Measurements from ENCODE around the gene RALGPS2.
A peak's percentile ranks its signal among the peaks of the same experiment; 100 is the strongest.
"Not testable (repeated sequence)": the region's sequence is repeated elsewhere in the genome, so short reads cannot be mapped to it uniquely, and the experiment has no call there.

Gene RALGPS2

DNA sequence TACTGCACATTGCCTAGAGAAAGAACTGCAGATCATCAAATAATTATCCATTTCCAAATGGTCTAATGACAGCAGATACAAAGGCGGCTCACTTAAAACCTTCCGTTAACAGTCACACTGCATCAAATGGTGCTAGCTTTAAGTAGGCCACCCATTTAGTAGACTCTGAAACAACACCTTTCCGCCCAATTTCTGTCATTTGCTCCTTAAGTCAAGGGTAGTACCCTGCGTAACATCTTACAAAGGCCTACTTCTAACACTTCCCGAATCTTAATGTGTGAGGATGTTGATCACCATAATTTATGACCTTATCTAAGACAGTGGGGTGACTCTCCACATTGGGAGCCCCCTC lies 692 bp upstream of the RALGPS2 start:
- peak; percentile 25 for DNase-seq (ENCODE audit: low spot score)

GRCh38 chr1:178725466-178726086 lies 532 bp downstream of the RALGPS2 start:
- peak; percentile 38 for DNase-seq (ENCODE audit: low spot score)

- DNase-seq (ENCODE audit: low spot score): peak; percentile 91
These were observed 1.1 kb downstream of the RALGPS2 start for GRCh38 chr1:178726087-178726517.

GRCh38 chr1:178726545-178726944 lies 1.5 kb downstream of the RALGPS2 start:
- no peak for DNase-seq (ENCODE audit: low spot score)

DNA sequence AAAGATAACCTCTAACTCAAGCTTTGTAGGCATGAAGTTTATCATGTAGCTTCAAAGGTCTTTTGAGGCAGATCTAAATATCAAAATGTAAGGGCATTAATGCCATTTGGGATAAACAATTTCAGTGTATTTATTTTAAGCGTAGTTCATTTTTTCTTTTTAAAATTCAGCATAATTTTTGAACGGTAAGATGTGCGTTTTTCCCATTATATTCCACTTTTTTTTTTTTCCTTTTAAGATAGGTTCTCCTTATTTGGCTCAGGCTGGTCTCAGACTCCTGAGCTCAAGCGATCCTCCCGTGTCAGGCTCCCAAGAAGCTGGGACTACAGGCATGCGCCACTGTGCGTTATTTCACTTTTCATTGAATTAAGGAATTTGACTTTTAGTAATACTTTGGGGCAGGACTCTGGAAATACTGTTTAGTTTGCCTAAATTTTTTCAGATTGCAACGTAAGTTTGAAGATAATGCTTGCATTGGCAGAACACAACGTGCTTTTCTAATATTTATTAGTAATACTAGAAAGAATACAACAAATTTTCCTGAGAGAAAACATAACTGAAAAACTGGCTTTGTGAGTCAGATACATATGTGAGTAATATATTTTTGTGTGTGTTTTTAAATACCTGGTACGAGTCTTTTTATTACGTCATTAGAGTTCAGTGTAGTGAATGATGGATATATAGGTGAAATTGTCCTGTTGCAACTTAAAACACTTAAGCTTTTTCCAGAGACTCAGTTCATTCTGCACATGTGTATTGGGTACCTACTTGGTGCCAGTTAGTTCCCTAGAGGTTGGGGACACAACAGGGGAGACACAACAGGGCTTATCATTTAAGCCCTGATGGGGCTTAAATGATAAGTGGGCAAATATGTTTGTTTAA lies 2.2 kb downstream of the RALGPS2 start:
- peak; percentile 25 for DNase-seq (ENCODE audit: low spot score)

DNA sequence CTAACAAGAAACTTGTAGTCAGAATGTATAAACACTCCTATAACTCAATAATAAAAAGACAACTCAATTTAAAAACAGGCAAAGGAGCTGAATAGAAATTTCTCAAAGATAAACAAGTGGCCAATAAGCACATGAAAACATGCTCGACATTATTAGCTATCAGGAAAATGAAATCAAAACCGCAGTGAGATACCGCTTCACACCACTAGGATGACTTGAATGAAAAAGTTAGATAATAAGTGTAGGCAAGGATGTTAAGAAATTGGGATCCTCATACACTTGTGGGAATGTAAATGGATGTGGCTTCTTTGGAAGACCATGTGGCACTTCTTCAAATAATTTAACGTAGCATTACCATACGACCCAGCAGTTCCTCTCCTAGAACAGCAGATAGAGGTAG lies 8.9 kb downstream of the RALGPS2 start:
- DNase-seq (ENCODE audit: low spot score): no peak

GRCh38 chr1:178738780-178739179 lies 13.7 kb downstream of the RALGPS2 start:
- no peak for DNase-seq (ENCODE audit: low spot score)

GRCh38 chr1:178739285-178740045 lies 14.4 kb downstream of the RALGPS2 start:
- DNase-seq (ENCODE audit: low spot score): peak; percentile 26

DNA sequence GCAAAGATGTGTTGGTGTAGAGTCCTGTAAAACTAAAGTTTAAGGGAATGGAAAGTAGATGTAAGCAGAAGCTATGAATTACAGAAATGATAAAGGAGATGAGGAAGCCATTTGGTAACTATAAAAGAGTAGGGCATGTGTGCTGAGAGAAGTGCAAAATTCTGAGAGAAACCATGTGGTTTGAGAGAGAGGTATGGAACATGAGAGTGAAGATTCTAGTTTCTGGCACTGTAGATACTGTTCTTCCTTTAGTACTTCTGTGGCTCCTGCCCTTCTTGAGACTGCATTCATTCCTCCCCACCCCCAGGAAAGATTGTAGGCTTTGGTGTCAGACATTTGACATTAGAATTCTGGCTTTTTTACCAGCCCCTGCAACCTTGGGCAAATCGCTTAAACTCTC lies 15.4 kb downstream of the RALGPS2 start:
- no peak for DNase-seq (ENCODE audit: low spot score)

GRCh38 chr1:178740924-178741323 lies 15.9 kb downstream of the RALGPS2 start:
- DNase-seq (ENCODE audit: low spot score): no peak

GRCh38 chr1:178743801-178744200 lies 18.8 kb downstream of the RALGPS2 start:
- no peak for DNase-seq (ENCODE audit: low spot score)

GRCh38 chr1:178745260-178745659 lies 20.2 kb downstream of the RALGPS2 start:
- DNase-seq (ENCODE audit: low spot score): no peak

DNA sequence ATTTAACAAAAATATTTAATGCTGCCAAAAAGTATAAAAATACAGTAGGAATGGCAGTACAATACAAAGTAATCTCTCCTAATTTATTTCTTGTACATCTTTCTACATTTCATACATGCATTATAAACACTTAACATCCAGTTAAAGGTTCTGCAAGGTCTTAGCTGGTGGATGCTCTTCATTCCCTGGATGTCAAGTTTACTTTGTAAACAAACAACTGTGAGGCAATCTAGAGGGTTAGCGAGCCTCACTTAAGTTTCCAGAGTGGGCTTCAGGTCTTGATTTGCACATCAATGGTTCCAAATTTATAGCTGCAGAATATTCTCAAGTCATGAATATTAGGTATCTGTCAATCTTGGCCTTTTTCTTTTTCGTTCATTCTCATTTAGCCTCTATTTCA lies 21.3 kb downstream of the RALGPS2 start:
- no peak for DNase-seq (ENCODE audit: low spot score)

DNA sequence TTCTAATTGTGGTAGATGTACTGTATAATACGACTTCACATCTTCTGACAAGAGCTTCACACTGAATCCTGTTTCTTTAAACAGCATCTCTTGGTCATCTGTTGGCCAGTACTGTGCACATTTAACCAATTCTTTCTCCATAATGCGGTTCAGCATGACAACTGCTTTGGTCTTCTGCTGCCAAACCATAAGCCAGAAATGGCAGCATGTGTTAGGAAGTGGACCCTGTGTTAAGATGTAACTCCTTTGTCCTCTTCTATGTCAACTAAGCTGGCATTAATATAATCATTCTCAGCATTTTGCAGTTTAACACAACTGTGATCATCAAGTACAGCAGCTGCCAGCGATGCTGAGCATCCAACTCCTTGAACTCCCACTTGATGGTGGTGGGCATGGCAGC lies 22.3 kb downstream of the RALGPS2 start:
- not testable (repeated sequence) for DNase-seq (ENCODE audit: low spot score)

- DNase-seq (ENCODE audit: low spot score): no peak
These were observed 24.6 kb downstream of the RALGPS2 start for GRCh38 chr1:178749581-178750166.

- no peak for DNase-seq (ENCODE audit: low spot score)
These were observed 26.0 kb downstream of the RALGPS2 start for GRCh38 chr1:178751046-178751445.

DNA sequence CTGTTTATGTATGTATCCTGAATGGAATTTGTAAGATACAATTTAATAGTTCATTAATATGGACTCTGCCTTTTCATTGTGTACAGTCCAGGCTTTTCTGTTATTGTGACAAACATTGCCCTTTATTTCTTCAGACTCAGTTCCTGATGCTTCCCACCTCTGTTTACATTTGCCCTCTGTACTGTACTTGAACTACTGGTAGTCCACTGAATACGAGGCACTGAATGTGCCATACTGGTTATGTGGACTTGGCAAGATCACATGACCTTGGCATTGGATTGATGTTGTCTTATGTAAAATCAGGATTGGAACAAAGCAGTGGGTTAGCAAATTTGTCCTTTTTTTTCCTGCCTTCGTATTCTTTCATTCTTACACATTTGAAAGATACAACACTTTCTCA lies 27.8 kb downstream of the RALGPS2 start:
- no peak for DNase-seq (ENCODE audit: low spot score)

DNA sequence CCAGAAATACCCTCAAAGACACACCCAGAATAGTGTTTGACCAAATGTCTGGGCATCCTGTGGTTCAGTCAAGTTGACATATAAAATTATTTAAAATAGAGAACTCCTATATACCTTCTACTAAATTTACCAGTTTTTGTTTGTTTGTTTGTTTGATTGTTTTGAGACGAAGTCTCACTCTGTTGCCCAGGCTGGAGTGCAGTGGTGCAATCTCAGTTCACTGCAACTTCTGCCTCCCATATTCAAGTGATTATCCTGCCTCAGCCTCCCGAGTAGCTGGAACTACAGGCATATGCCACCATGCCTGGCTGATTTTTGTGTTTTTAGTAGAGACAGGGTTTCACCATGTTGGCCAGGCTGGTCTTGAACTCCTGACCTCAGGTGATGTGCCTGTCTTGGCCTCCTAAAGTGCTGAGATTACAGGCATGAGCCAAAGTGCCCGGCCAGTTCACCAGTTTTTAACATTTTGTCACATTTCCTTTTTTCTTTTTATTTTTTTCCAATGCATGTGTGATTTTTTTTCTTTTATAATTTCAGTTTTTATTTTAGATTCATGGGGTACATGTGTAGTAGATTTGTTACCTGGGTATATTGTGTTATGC lies 29.7 kb downstream of the RALGPS2 start:
- DNase-seq (ENCODE audit: low spot score): not testable (repeated sequence)

DNA sequence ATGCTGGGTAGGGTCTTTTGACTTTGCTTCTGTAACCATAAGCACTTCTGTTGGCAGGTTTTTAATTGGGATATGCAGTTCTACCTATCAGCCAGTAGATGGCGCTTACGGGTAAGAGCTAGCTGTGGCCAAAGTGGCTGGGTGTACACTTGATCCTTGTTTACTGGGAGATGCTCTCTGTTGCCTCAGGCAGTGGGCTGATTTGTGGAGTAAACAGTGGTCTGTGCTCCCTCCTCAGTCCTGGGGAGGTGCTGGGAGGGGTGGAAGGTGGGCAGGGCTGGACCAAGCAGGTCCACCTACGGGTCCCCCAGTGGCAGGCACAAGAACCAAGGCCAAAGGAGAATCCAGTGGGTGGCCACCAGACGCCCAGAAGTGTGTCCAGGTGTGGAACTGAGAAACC lies 43.4 kb downstream of the RALGPS2 start:
- peak; percentile 24 for DNase-seq (ENCODE audit: low spot score)

DNA sequence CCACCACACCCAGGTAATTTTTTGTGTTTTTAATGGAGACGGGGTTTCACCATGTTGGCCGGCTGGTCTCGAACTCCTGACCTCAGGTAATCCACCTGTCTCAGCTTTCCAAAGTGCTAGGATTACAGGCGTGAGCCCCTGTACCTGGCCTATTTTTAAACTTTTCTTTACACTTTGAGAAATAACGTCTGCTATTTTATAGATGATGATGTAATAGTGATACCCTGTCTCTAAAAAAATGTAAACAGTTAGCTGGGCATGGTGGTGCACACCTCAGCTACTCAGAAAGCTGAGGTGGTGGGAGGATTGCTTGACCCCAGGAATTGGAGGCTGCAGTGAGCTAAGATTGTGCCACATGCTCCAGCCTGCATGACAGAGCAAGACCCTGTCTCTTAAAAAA lies 47.9 kb downstream of the RALGPS2 start:
- no peak for DNase-seq (ENCODE audit: low spot score)

- peak; percentile 41 for DNase-seq (ENCODE audit: low spot score)
These were observed 49.2 kb downstream of the RALGPS2 start for GRCh38 chr1:178774263-178774662.

- no peak for DNase-seq (ENCODE audit: low spot score)
These were observed 51.5 kb downstream of the RALGPS2 start for GRCh38 chr1:178776553-178776952.
